HG02588 (cell line): ENCODE measurements around the gene TGFBR3.

Experiments used
- ATAC-seq: cut with Tn5 transposase; IDR thresholded peaks from one replicate; pipeline ENCODE4 v1.9.1; 2021; ENCODE audit warnings: mild to moderate bottlenecking, moderate library complexity; ENCODE audit not compliant: unreplicated experiment

The TGFBR3 gene

GRCh38 chr1:91741906-91742305 is 144.0 kb downstream of the TGFBR3 start:
- ATAC-seq = no peak

- no peak for ATAC-seq
Observed at GRCh38 chr1:91741301-91741700, 144.7 kb downstream of the TGFBR3 start.

GRCh38 chr1:91737650-91738049 is 148.3 kb downstream of the TGFBR3 start:
- no peak for ATAC-seq

GRCh38 chr1:91736715-91737615 is 149.0 kb downstream of the TGFBR3 start:
- ATAC-seq = no peak

- no peak for ATAC-seq
Observed at GRCh38 chr1:91736146-91736714, 149.7 kb downstream of the TGFBR3 start.

- ATAC-seq = no peak
Observed at GRCh38 chr1:91735266-91735845, 150.6 kb downstream of the TGFBR3 start.

- no peak for ATAC-seq
Observed at GRCh38 chr1:91734761-91735160, 151.2 kb downstream of the TGFBR3 start.

- no peak for ATAC-seq
Observed at GRCh38 chr1:91733108-91733710, 152.7 kb downstream of the TGFBR3 start.

GRCh38 chr1:91732291-91733107 is 153.5 kb downstream of the TGFBR3 start:
- no peak for ATAC-seq

- no peak for ATAC-seq
Observed at GRCh38 chr1:91731815-91732214, 154.1 kb downstream of the TGFBR3 start.

GRCh38 chr1:91730801-91731732 is 154.9 kb downstream of the TGFBR3 start:
- ATAC-seq = no peak

- ATAC-seq = no peak
Observed at GRCh38 chr1:91729621-91730358, 156.2 kb downstream of the TGFBR3 start.

- ATAC-seq = no peak
Observed at GRCh38 chr1:91727763-91728162, 158.2 kb downstream of the TGFBR3 start.

GRCh38 chr1:91725989-91726721 is 159.8 kb downstream of the TGFBR3 start:
- ATAC-seq = no peak

GRCh38 chr1:91725618-91725988 is 160.3 kb downstream of the TGFBR3 start:
- no peak for ATAC-seq

GRCh38 chr1:91724644-91725043 is 161.3 kb downstream of the TGFBR3 start:
- no peak for ATAC-seq

GRCh38 chr1:91724231-91724630 is 161.7 kb downstream of the TGFBR3 start:
- no peak for ATAC-seq

GRCh38 chr1:91720044-91720443 is 165.9 kb downstream of the TGFBR3 start:
- ATAC-seq = no peak
